Thyroid gland (tissue), 4 donors: Measurements from ENCODE around the gene MAPK1IP1L. TPM values are rescaled to one million over a fixed set of nuclear protein-coding genes. Genes with fewer than 3 reads are reported as not detected.

ENCODE experiments used
- DNase-seq, 2 donors: peaks; one replicate each; pipeline ENCODE4 v3.0.0-alpha.2; 2019
- H3K27ac ChIP-seq, 3 donors: fragments of 200-600 bp; sonication (generic); 1 replicate in 2 of 3; 2 replicates in 1 of 3; pipeline ENCODE4 v1.5.1; 2016 to 2019; ENCODE audit warnings: mild to moderate bottlenecking in 1 of 3, moderate library complexity in 1 of 3
- H3K27me3 ChIP-seq: fragments of 200-600 bp; sonication (generic); one replicate; pipeline ENCODE4 v1.5.1; 2019
- H3K36me3 ChIP-seq, 2 donors: fragments of 200-600 bp; sonication (generic); one replicate each; pipeline ENCODE4 v1.5.1; 2016 to 2019
- H3K4me1 ChIP-seq, 2 donors: fragments of 200-600 bp; sonication (generic); one replicate each; pipeline ENCODE4 v1.5.1; 2017 to 2019
- H3K4me3 ChIP-seq, 3 donors: fragments of 200-600 bp; sonication (generic); replicated peaks in 1 of 3; 1 replicate in 2 of 3; 2 replicates in 1 of 3; pipeline ENCODE4 v1.5.1; 2016; ENCODE audit warnings: mild to moderate bottlenecking in 1 of 3
- H3K9me3 ChIP-seq: fragments of 200-600 bp; sonication (generic); one replicate; pipeline ENCODE4 v1.5.1; 2017
- CTCF ChIP-seq, 6 experiments: fragments of 200-600 bp in 3 of 6; fragments of 450-650 bp in 3 of 6; sonication (generic) in 3 of 6; IDR thresholded peaks; one replicate each; pipeline ENCODE4 v1.5.1; 2016 to 2019; ENCODE audit warnings: antibody characterized with exemption in 6 of 6, mild to moderate bottlenecking in 2 of 6, inconsistent platforms in 1 of 6, moderate library complexity in 1 of 6
- POLR2A ChIP-seq, 2 donors: fragments of 450-650 bp; IDR thresholded peaks; one replicate each; pipeline ENCODE4 v1.6.1; 2017; ENCODE audit warnings: antibody characterized with exemption in 2 of 2, mild to moderate bottlenecking in 2 of 2, moderate library complexity in 1 of 2
- WGBS, 2 donors: methylation state at CpG; one replicate each; pipeline ENCODE4 v1.1.5; 2017; 5-methylcytosine and 5-hydroxymethylcytosine counted together
- intact Hi-C: fragments of 100-400 bp; cut with DNase I; formaldehyde crosslinking; loops from one replicate; pipeline ENCODE4 v1.15.1; 2023
- total RNA-seq, 4 donors: library from RNA; depleted of rRNA; stranded (reverse); fragments of >200 nt; gene quantifications; one replicate each; pipeline ENCODE4 v1.2.3, GENCODE V29; 2016

MAPK1IP1L gene
- total RNA-seq, 4 donors from 2014 or later, result 56.6 to 89.9 (median 69.6) TPM

- no peak for DNase-seq
- Histone ChIP-seq H3K27ac (peak overlapping the region in 2 of 3 donors; percentile 21 to 60), H3K36me3 (no peaks in the 10 kb centered on the region), H3K4me3 (no peak overlapping the region), H3K4me1 (peaks cover 12 to 44% of the 10 kb centered on the region in 2 donors), H3K9me3 (no peaks in the 10 kb centered on the region), H3K27me3 (no peaks in the 10 kb centered on the region)
- WGBS, 2 donors, result 62 to 65% methylated on average over 5 of the region's 5 CpGs
- intact Hi-C loops, result no loop called here
- TF ChIP-seq CTCF (IDR thresholded peaks at IDR 0.05), result no peak
- TF ChIP-seq POLR2A (IDR thresholded peaks at IDR 0.05), result no peak
Measured at GRCh38 chr14:55097881-55098560, 46.6 kb downstream of the MAPK1IP1L start.

GRCh38 chr14:55098561-55098898 is 47.1 kb downstream of the MAPK1IP1L start:
- Histone ChIP-seq H3K4me3 (no peak overlapping the region), H3K9me3 (no peaks in the 10 kb centered on the region), H3K27ac (peak overlapping the region in 1 of 3 donors; percentile 60), H3K27me3 (no peaks in the 10 kb centered on the region), H3K4me1 (peaks cover 17 to 49% of the 10 kb centered on the region in 2 donors), H3K36me3 (no peaks in the 10 kb centered on the region)
- 90 to 96% methylated on average over 1 of the region's 1 CpG for WGBS, 2 donors
- intact Hi-C loops, result no loop called here
- no peak for DNase-seq
- no peak for TF ChIP-seq CTCF (IDR thresholded peaks at IDR 0.05)
- TF ChIP-seq POLR2A (IDR thresholded peaks at IDR 0.05), result no peak

DNA sequence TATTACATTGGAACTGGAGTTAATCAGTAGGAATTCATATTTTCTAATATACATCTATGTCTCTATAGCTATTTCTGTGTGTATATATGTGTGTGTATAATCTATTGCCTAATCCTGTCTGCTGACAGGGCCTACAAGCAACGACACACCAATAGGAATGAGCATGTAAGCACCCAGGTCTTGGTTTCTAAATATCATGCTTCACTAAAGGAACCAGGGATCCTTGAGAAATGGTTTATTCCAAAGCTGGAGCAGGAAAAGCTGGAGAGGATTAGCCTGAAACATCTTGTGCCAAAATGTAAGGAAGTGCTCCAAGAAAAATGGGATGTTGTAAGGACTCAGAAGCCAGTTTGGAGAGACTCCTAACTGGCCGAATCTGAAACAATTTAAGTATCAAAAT is 48.3 kb downstream of the MAPK1IP1L start:
- WGBS, 2 donors, result 69 to 77% methylated on average over 2 of the region's 2 CpGs
- no peaks in the 10 kb centered on the region for H3K27me3 ChIP-seq
- H3K27ac ChIP-seq, result peak overlapping the region in 1 of 3 donors; percentile 16
- H3K36me3 ChIP-seq, result no peaks in the 10 kb centered on the region
- no peaks in the 10 kb centered on the region for H3K9me3 ChIP-seq
- intact Hi-C loops, result no loop called here
- DNase-seq, result no peak
- peaks cover 29 to 59% of the 10 kb centered on the region in 2 donors for H3K4me1 ChIP-seq
- no peak overlapping the region for H3K4me3 ChIP-seq
- TF ChIP-seq POLR2A (IDR thresholded peaks at IDR 0.05) (no peak), CTCF (IDR thresholded peaks at IDR 0.05) (no peak)

DNA sequence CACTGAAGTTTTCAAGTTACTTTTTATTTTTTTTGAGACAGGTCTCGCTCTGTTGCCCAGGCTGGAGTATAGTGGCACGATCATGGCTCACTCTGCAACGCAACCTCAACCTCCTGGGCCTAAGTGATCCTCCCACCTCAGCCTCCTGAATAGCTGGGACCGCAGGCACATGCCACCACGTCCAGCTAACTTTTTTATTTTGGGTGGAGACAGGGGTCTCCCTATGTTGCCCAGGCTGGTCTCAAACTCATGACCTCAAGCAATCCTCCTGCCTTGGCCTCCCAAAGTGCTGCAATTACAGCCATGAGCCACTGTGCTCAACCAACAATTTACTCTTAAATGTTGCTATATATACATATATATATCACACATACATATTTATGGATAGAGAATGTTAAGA is 50.3 kb downstream of the MAPK1IP1L start:
- no peak for TF ChIP-seq CTCF (IDR thresholded peaks at IDR 0.05)
- no peak for TF ChIP-seq POLR2A (IDR thresholded peaks at IDR 0.05)
- no peaks in the 10 kb centered on the region for H3K9me3 ChIP-seq
- 90 to 93% methylated on average over 5 of the region's 5 CpGs for WGBS, 2 donors
- no peak overlapping the region for H3K4me3 ChIP-seq
- DNase-seq, result no peak
- H3K27me3 ChIP-seq, result no peaks in the 10 kb centered on the region
- intact Hi-C loops, result no loop called here
- H3K4me1 ChIP-seq, result peaks cover 29 to 72% of the 10 kb centered on the region in 2 donors
- peak overlapping the region; percentile 95 to 97 (median 97) for H3K27ac ChIP-seq
- H3K36me3 ChIP-seq, result no peaks in the 10 kb centered on the region

DNA sequence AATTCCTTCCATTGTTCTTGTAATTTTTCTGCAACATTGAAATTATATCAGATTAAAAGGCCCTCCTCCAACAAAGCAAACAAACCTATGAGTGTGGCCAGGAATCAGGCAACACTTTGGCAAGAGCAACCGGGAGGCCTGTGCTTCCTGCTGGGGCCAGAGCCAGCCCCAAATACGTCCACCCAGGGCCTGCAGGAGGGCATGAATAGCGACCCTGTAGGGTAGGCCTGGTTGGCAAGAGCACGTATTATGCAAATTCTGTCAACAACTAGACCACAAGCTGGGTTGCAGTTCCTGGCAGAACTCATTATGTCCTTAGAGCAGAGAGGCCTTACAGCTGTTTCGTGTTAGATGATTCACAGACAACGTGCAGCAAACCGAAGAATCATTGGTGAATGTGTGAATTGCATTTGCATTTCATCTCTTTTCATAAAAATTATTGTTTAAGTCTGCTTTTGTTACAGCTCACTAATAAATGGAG is 50.7 kb downstream of the MAPK1IP1L start:
- Histone ChIP-seq H3K4me1 (peaks cover 31 to 76% of the 10 kb centered on the region in 2 donors), H3K9me3 (no peaks in the 10 kb centered on the region), H3K27me3 (no peaks in the 10 kb centered on the region), H3K36me3 (no peaks in the 10 kb centered on the region), H3K4me3 (no peak overlapping the region), H3K27ac (peak overlapping the region; percentile 95 to 97 (median 97))
- TF ChIP-seq POLR2A (IDR thresholded peaks at IDR 0.05) (peak in 1 of 2 donors; percentile 20), CTCF (IDR thresholded peaks at IDR 0.05) (no peak)
- peak; percentile 62 to 74 for DNase-seq
- intact Hi-C loops, result no loop called here
- 28 to 36% methylated on average over 7 of the region's 7 CpGs for WGBS, 2 donors
